HEK293 (cell line): ENCODE data around the gene CHERP.

Experiments used
- CTCF ChIA-PET: fragments of 350-600 bp; formaldehyde crosslinking; extraction: SDS; loops from one replicate; lab custom pipeline; 2021; ENCODE audit warnings: antibody characterized with exemption; lab: Yijun Ruan, JAX
- POLR2A ChIA-PET: fragments of 300-600 bp; formaldehyde crosslinking; extraction: SDS; loops from one replicate; lab custom pipeline; 2020; ENCODE audit warnings: antibody characterized with exemption, inconsistent platforms; lab: Yijun Ruan, JAX
- H3K27ac ChIP-seq: fragments of 200-500 bp; sonication (Bioruptor generic); 2 replicates; pipeline ENCODE4 v1.5.1; 2014; ENCODE audit warnings: low read depth, low read length, control low read depth, inconsistent platforms; ENCODE audit errors: extremely low read depth
- H3K36me3 ChIP-seq, 2 experiments: fragments of 200-500 bp in 1 of 2; sonication (Bioruptor generic) in 1 of 2; 1 replicate in 1 of 2; 2 replicates in 1 of 2; pipeline ENCODE4 v1.5.1; 2014 to 2017; ENCODE audit warnings: inconsistent platforms in 2 of 2, low read length in 2 of 2; ENCODE audit not compliant: control insufficient read depth in 2 of 2, insufficient read depth in 1 of 2
- H3K4me1 ChIP-seq: fragments of 200-500 bp; sonication (Bioruptor generic); 2 replicates; pipeline ENCODE4 v1.5.1; 2014; ENCODE audit warnings: mild to moderate bottlenecking, low read length, inconsistent platforms; ENCODE audit not compliant: control insufficient read depth, insufficient read depth
- H3K4me3 ChIP-seq: 2 replicates; pipeline ENCODE4 v1.5.1; 2011; ENCODE audit warnings: low read depth, mild to moderate bottlenecking, control low read depth, low read length, moderate library complexity
- H3K9me3 ChIP-seq: fragments of 200-500 bp; sonication (Bioruptor generic); 2 replicates; pipeline ENCODE4 v1.5.1; 2014; ENCODE audit warnings: low read depth, low read length, inconsistent platforms; ENCODE audit not compliant: control insufficient read depth, insufficient read depth
- ATF2 ChIP-seq: fragments of 450-650 bp; formaldehyde crosslinking; IDR thresholded peaks from 2 replicates; pipeline ENCODE4 v1.5.1; 2016; ENCODE audit warnings: missing biosample characterization, missing genetic modification characterization, low read depth
- EGR2 ChIP-seq: fragments of 450-650 bp; formaldehyde crosslinking; IDR thresholded peaks from 2 replicates; pipeline ENCODE4 v1.5.1; 2016; ENCODE audit warnings: low read depth, missing biosample characterization, missing genetic modification characterization
- GLIS1 ChIP-seq: fragments of 450-650 bp; formaldehyde crosslinking; IDR thresholded peaks from 2 replicates; pipeline ENCODE4 v1.5.1; 2016; ENCODE audit warnings: missing biosample characterization, missing genetic modification characterization
- HIC1 ChIP-seq: fragments of 450-650 bp; formaldehyde crosslinking; IDR thresholded peaks from 2 replicates; pipeline ENCODE4 v1.5.1; 2016; ENCODE audit warnings: missing biosample characterization, missing genetic modification characterization
- OSR2 ChIP-seq: fragments of 450-650 bp; formaldehyde crosslinking; IDR thresholded peaks from 2 replicates; pipeline ENCODE4 v1.5.1; 2016; ENCODE audit warnings: missing biosample characterization, missing genetic modification characterization
- SETDB1 ChIP-seq: IDR thresholded peaks from one replicate; pipeline ENCODE4 v1.6.1; 2017; ENCODE audit warnings: mild to moderate bottlenecking, low read length, moderate library complexity, mixed read lengths; ENCODE audit not compliant: insufficient read length
- SP7 ChIP-seq: fragments of 450-650 bp; formaldehyde crosslinking; IDR thresholded peaks from 2 replicates; pipeline ENCODE4 v1.5.1; 2016; ENCODE audit warnings: missing biosample characterization, missing genetic modification characterization
- ZFHX2 ChIP-seq: fragments of 450-650 bp; formaldehyde crosslinking; conservative IDR thresholded peaks from 2 replicates; pipeline ENCODE4 v1.5.1; 2016; ENCODE audit warnings: missing biosample characterization, missing genetic modification characterization
- ZNF148 ChIP-seq: fragments of 450-650 bp; formaldehyde crosslinking; IDR thresholded peaks from 2 replicates; pipeline ENCODE4 v1.5.0; 2017; ENCODE audit warnings: missing biosample characterization, missing genetic modification characterization, borderline replicate concordance
- ZNF335 ChIP-seq: fragments of 450-650 bp; formaldehyde crosslinking; conservative IDR thresholded peaks from 2 replicates; pipeline ENCODE4 v1.5.1; 2016; ENCODE audit warnings: missing biosample characterization, missing genetic modification characterization
- ZNF398 ChIP-seq: fragments of 450-650 bp; formaldehyde crosslinking; IDR thresholded peaks from 2 replicates; pipeline ENCODE4 v1.5.1; 2017; ENCODE audit warnings: missing biosample characterization, missing genetic modification characterization
- ZNF423 ChIP-seq: fragments of 450-650 bp; formaldehyde crosslinking; IDR thresholded peaks from 2 replicates; pipeline ENCODE4 v1.5.1; 2016; ENCODE audit warnings: missing biosample characterization, missing genetic modification characterization
- ZNF514 ChIP-seq: fragments of 450-650 bp; formaldehyde crosslinking; IDR thresholded peaks from 2 replicates; pipeline ENCODE4 v1.5.1; 2016; ENCODE audit warnings: missing biosample characterization, missing genetic modification characterization
- ZNF561 ChIP-seq: fragments of 450-650 bp; IDR thresholded peaks from 2 replicates; pipeline ENCODE4 v1.5.1; 2018; ENCODE audit warnings: missing biosample characterization, missing genetic modification characterization, borderline replicate concordance
- ZNF776 ChIP-seq: fragments of 450-650 bp; formaldehyde crosslinking; IDR thresholded peaks from 2 replicates; pipeline ENCODE4 v1.5.0; 2017; ENCODE audit warnings: missing biosample characterization, missing genetic modification characterization, borderline replicate concordance

The CHERP gene

GRCh38 chr19:16588824-16589577 lies 46.8 kb upstream of the CHERP start:
- POLR2A ChIA-PET, result no interaction called here
- peaks cover 32% of the 10 kb centered on the region for H3K4me1 ChIP-seq
- TF ChIP-seq ZNF423 (tag by site-specific recombination) (no peak), ZNF776 (no peak), ZNF148 (no peak), SP7 (tag by site-specific recombination) (no peak), GLIS1 (peak; percentile 84), ZNF514 (tag by site-specific recombination) (no peak), ATF2 (tag by site-specific recombination) (no peak), OSR2 (tag by site-specific recombination) (peak; percentile 24; the same call in 1 of the 2 replicates), EGR2 (tag by site-specific recombination) (peak; percentile 23; the same call in 1 of the 2 replicates), ZNF398 (tag by site-specific recombination) (peak; percentile 35; the same call in 1 of the 2 replicates), ZNF561 (tag by site-specific recombination) (no peak), ZFHX2 (peak; percentile 45), SETDB1 (no peak), HIC1 (tag by site-specific recombination) (0 out of 2 replicates have a peak, but pooled peaks have one; percentile 21), ZNF335 (tag by site-specific recombination) (0 out of 2 replicates have a peak, but pooled peaks have one; percentile 15)
- no peak overlapping the region for H3K27ac ChIP-seq
- CTCF ChIA-PET, result interaction anchor here (0.6 kb wide), 1 partner anchor 60 kb away, joined by 3 read pairs; no protein-coding TSS in a partner anchor
- H3K4me3 ChIP-seq, result no peak overlapping the region
- no peaks in the 10 kb centered on the region for H3K9me3 ChIP-seq
- H3K36me3 ChIP-seq, result no peaks in the 10 kb centered on the region
